ACC112 (cell line): ENCODE measurements around the gene EME2.
"Not testable (repeated sequence)": the region's sequence is repeated elsewhere in the genome, so short reads cannot be mapped to it uniquely, and the experiment has no call there.

Experiments
- H2AFZ ChIP-seq: fragments of 200-600 bp; sonication (generic); one replicate; pipeline ENCODE4 v1.6.0; 2017; ENCODE audit warnings: antibody characterized with exemption, low read length; ENCODE audit not compliant: unreplicated experiment
- H3K27ac ChIP-seq: fragments of 200-600 bp; sonication (generic); 2 replicates; pipeline ENCODE4 v1.5.1; 2014; ENCODE audit warnings: low read depth, mild to moderate bottlenecking, antibody characterized with exemption, low read length, moderate library complexity
- H3K27me3 ChIP-seq: fragments of 200-600 bp; sonication (generic); 2 replicates; pipeline ENCODE4 v1.6.1; 2014; ENCODE audit warnings: mild to moderate bottlenecking, antibody characterized with exemption, low read length, moderate library complexity, mixed read lengths; ENCODE audit not compliant: insufficient read depth
- H3K36me3 ChIP-seq: fragments of 200-600 bp; sonication (generic); 2 replicates; pipeline ENCODE4 v1.6.1; 2016; ENCODE audit warnings: mild to moderate bottlenecking, antibody characterized with exemption, low read length, moderate library complexity, mixed read lengths; ENCODE audit not compliant: insufficient read depth
- H3K4me1 ChIP-seq: fragments of 200-600 bp; sonication (generic); one replicate; pipeline ENCODE4 v1.6.1; 2016; ENCODE audit warnings: low read length, mixed read lengths; ENCODE audit not compliant: insufficient read depth, unreplicated experiment, control insufficient read depth
- H3K4me3 ChIP-seq: fragments of 200-600 bp; sonication (generic); 2 replicates; pipeline ENCODE4 v1.5.1; 2014; ENCODE audit warnings: mild to moderate bottlenecking, low read depth, low read length
- H3K79me2 ChIP-seq: fragments of 200-600 bp; sonication (generic); one replicate; pipeline ENCODE4 v1.6.0; 2016; ENCODE audit warnings: low read length; ENCODE audit not compliant: control insufficient read depth, unreplicated experiment, insufficient read depth

EME2 gene

DNA sequence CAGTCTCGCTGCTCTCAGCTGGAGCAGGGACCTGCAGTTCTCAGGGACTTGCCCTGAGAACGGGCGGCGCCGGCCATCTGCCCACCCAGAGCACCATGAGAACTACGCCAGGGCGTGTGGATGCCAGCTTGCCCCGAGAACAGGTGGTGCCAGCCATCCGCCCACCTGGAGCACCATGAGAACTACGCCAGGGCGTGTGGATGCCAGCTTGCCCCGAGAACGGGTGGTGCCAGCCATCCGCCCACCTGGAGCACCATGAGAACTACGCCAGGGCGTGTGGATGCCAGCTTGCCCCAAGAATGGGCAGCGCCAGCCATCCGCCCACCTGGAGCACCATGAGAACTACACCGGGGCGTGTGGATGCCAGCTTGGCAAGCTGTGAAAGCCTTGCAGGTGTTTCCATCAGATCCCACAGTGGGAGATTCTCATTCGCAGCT lies 40.0 kb upstream of the EME2 start:
- H3K4me3 ChIP-seq, H3K27ac ChIP-seq: not testable (repeated sequence)
- H3K36me3 ChIP-seq, result peaks cover 30% of the 10 kb centered on the region; the same call in 1 of the 2 replicates

DNA sequence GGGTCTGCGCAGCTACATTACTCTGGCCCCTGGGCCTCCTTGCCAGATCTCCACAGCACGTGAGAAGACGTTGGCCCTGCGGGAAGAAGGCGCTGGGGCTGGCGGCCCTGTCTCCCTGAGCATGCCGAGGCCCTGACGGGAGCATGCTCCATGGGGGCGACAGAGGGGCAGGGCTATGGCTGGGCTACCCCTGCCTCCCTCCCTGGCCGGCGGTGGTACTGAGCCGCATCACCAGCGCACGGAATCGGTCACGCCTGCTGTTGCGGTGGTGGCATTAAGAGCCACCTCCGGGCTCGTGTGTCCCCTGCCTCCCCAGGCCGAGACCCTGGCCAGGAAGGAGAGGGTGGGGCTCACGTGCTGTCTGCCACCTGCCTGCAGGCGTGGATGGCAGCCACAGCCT lies 38.5 kb upstream of the EME2 start:
- H2AFZ ChIP-seq, result no peak overlapping the region

More for the DNA sequence above, 40.0 kb upstream of the EME2 start:
- not testable (repeated sequence) for H2AFZ ChIP-seq, H3K4me1 ChIP-seq, H3K79me2 ChIP-seq, H3K27me3 ChIP-seq

DNA sequence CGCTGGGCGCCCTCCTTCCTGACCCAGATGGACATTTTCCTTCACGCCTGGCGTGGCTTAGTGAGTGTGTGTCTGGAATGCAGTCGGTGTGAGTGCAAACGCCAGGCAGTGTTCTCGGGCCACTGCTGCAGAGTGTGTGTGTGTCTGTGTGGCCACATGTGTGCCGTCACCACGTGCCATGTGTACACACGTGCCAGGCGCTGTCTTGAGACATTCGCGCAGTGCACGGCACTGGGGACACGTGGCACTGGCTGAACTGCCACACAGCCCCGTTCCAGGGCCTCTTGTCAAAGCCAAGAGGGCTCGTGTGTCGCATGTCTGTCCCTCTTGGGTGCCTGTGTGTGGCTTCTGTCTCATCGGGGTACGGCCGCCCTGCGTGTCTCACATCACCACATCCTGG lies 37.8 kb upstream of the EME2 start:
- no peaks in the 10 kb centered on the region for H3K27me3 ChIP-seq
- peaks cover 6% of the 10 kb centered on the region for H3K79me2 ChIP-seq
- H3K36me3 ChIP-seq, result peaks cover 28% of the 10 kb centered on the region; the same call in 1 of the 2 replicates
- no peak overlapping the region for H3K4me3 ChIP-seq
- no peak overlapping the region for H2AFZ ChIP-seq
- no peaks in the 10 kb centered on the region for H3K4me1 ChIP-seq
- no peak overlapping the region for H3K27ac ChIP-seq

More for the DNA sequence above, 38.5 kb upstream of the EME2 start:
- H3K4me3 ChIP-seq, result no peak overlapping the region
- no peaks in the 10 kb centered on the region for H3K27me3 ChIP-seq
- H3K27ac ChIP-seq, result no peak overlapping the region
- peaks cover 30% of the 10 kb centered on the region; the same call in 1 of the 2 replicates for H3K36me3 ChIP-seq
- H3K4me1 ChIP-seq, result no peaks in the 10 kb centered on the region
- peaks cover 6% of the 10 kb centered on the region for H3K79me2 ChIP-seq

- Histone ChIP-seq H3K27ac (no peak overlapping the region), H3K79me2 (peaks cover 6% of the 10 kb centered on the region), H2AFZ (no peak overlapping the region), H3K4me1 (no peaks in the 10 kb centered on the region), H3K27me3 (no peaks in the 10 kb centered on the region), H3K36me3 (peaks cover under 1% of the 10 kb centered on the region; the same call in 1 of the 2 replicates), H3K4me3 (no peak overlapping the region)
Observed at GRCh38 chr16:1740234-1740633, 32.4 kb upstream of the EME2 start.

GRCh38 chr16:1740781-1741490 lies 31.7 kb upstream of the EME2 start:
- H2AFZ ChIP-seq, result no peak overlapping the region

DNA sequence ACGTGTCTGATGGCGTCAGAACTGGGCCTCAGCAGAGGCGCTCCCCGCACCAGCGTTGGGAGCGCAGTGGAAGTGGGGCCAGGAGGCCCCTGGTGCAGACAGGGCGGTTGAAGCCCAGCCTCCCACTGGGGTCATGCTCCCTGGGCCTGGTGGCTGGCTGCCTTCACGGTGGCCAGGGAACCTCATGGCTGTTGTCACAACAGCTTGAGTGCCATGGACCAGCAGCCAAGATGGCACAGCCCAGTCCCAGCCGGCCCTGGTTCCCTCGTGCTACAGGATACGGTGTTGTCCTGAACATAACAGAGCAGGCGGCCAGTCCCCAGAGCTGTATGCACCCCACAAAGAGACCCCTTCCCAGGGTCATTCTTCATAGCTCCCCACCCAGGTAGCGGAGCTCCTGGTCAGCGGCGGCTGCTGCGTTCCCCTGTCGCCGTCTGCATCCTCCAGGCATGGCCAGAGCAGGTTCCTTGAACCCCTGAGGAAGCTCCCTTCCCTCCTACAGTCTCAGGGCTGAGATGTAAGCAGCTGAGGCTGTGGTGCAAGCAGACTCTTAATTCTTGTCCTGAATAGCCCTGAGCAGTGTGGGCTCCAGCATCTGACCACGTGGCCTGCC lies 31.0 kb upstream of the EME2 start:
- H3K36me3 ChIP-seq, result no peaks in the 10 kb centered on the region; the same call in 1 of the 2 replicates
- H3K4me1 ChIP-seq, result peaks cover 11% of the 10 kb centered on the region
- no peak overlapping the region for H3K4me3 ChIP-seq
- H3K27ac ChIP-seq, result no peak overlapping the region
- no peak overlapping the region for H2AFZ ChIP-seq
- no peaks in the 10 kb centered on the region for H3K27me3 ChIP-seq
- H3K79me2 ChIP-seq, result peaks cover 3% of the 10 kb centered on the region

More at GRCh38 chr16:1740781-1741490, 31.7 kb upstream of the EME2 start:
- H3K27me3 ChIP-seq, result no peaks in the 10 kb centered on the region
- H3K79me2 ChIP-seq, result peaks cover 3% of the 10 kb centered on the region
- no peak overlapping the region for H3K27ac ChIP-seq
- H3K4me1 ChIP-seq, result peaks cover 7% of the 10 kb centered on the region
- no peaks in the 10 kb centered on the region for H3K36me3 ChIP-seq
- H3K4me3 ChIP-seq, result no peak overlapping the region

- H3K27ac ChIP-seq, result no peak overlapping the region
- no peaks in the 10 kb centered on the region; the same call in 1 of the 2 replicates for H3K36me3 ChIP-seq
- peaks cover 11% of the 10 kb centered on the region for H3K4me1 ChIP-seq
- H3K27me3 ChIP-seq, result no peaks in the 10 kb centered on the region
- no peak overlapping the region for H2AFZ ChIP-seq
- no peak overlapping the region for H3K4me3 ChIP-seq
- H3K79me2 ChIP-seq, result peaks cover 3% of the 10 kb centered on the region
Observed at GRCh38 chr16:1743376-1744337, 29.0 kb upstream of the EME2 start.

DNA sequence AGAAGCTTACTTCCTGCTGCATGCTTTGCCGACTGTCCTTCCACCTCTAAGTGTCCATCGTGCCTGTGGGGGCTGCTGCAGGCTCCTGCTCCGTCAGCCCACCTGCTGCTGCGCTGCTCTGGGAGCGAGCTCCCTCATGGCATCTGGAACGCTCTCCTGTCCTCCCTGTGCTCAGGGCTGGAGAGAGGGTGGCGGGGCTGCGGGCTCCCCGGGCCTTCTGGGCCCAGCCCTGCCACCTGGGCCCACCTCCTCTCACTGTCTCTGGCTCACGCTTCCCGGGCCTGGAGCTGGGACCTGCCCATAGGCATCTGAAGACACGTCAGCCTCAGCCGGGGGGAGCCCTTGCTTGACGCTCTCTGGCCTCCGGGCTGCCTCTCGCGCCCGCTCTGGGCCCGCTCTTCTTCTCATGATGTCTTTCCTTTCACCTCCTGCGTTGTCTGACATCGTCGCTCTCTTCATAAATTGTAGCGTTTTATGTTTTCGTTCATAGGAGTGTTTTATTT lies 28.2 kb upstream of the EME2 start:
- Histone ChIP-seq H3K27me3 (no peaks in the 10 kb centered on the region), H3K79me2 (peaks cover 3% of the 10 kb centered on the region), H3K4me1 (peaks cover 11% of the 10 kb centered on the region), H2AFZ (no peak overlapping the region), H3K27ac (no peak overlapping the region), H3K36me3 (no peaks in the 10 kb centered on the region; the same call in 1 of the 2 replicates), H3K4me3 (no peak overlapping the region)

- Histone ChIP-seq H3K27ac (peak overlapping the region; percentile 69), H3K36me3 (no peaks in the 10 kb centered on the region; the same call in 1 of the 2 replicates), H3K79me2 (peaks cover 3% of the 10 kb centered on the region), H3K4me3 (no peak overlapping the region), H3K4me1 (peaks cover 11% of the 10 kb centered on the region), H2AFZ (no peak overlapping the region), H3K27me3 (no peaks in the 10 kb centered on the region)
Observed at GRCh38 chr16:1745181-1745899, 27.3 kb upstream of the EME2 start.
